Spleen (tissue), 11 donors: ENCODE results near the gene STAT4. TPM values are rescaled to one million over a fixed set of nuclear protein-coding genes. Genes with fewer than 3 reads are reported as not detected.
A peak's percentile ranks its signal among the peaks of the same experiment; 100 is the strongest.

Experiments used
- DNase-seq: peaks from one replicate; pipeline ENCODE4 v3.0.0-alpha.2; 2020
- H3K27ac ChIP-seq, 8 donors: fragments of 200-600 bp; sonication (generic) in 7 of 8; 1 replicate in 4 of 8; 2 replicates in 4 of 8; pipeline versions ENCODE4 v1.5.0 to v1.8.0; 2016 to 2021; ENCODE audit warnings: inconsistent platforms in 4 of 8, mild to moderate bottlenecking in 4 of 8, moderate library complexity in 1 of 8
- H3K27me3 ChIP-seq, 7 donors: fragments of 200-600 bp; sonication (generic) in 6 of 7; replicated peaks in 1 of 7; 1 replicate in 4 of 7; 2 replicates in 3 of 7; pipeline versions ENCODE4 v1.5.0 to v1.8.0; 2016 to 2021; ENCODE audit warnings: inconsistent platforms in 3 of 7, mild to moderate bottlenecking in 1 of 7
- H3K36me3 ChIP-seq, 6 donors: fragments of 200-600 bp; sonication (generic) in 5 of 6; 1 replicate in 4 of 6; 2 replicates in 2 of 6; pipeline versions ENCODE4 v1.5.0 to v1.8.0; 2016 to 2021; ENCODE audit warnings: inconsistent platforms in 2 of 6
- H3K4me1 ChIP-seq, 6 donors: fragments of 200-600 bp; sonication (generic) in 5 of 6; 1 replicate in 3 of 6; 2 replicates in 3 of 6; pipeline versions ENCODE4 v1.5.0 to v1.8.0; 2016 to 2021; ENCODE audit warnings: inconsistent platforms in 3 of 6
- H3K4me3 ChIP-seq, 8 donors: fragments of 200-600 bp; sonication (generic) in 7 of 8; 1 replicate in 4 of 8; 2 replicates in 4 of 8; pipeline versions ENCODE4 v1.5.0 to v1.8.0; 2016 to 2021; ENCODE audit warnings: inconsistent platforms in 4 of 8, mild to moderate bottlenecking in 4 of 8, moderate library complexity in 2 of 8
- H3K9me3 ChIP-seq, 8 donors: fragments of 200-600 bp; sonication (generic) in 7 of 8; 1 replicate in 4 of 8; 2 replicates in 4 of 8; pipeline versions ENCODE4 v1.5.0 to v1.8.0; 2016 to 2021; ENCODE audit warnings: inconsistent platforms in 4 of 8
- POLR2A ChIP-seq, 3 donors: fragments of 450-650 bp; IDR thresholded peaks; one replicate each; pipeline ENCODE4 v1.5.1; 2017; ENCODE audit warnings: antibody characterized with exemption in 3 of 3, mild to moderate bottlenecking in 1 of 3
- POLR2AphosphoS5 ChIP-seq, 3 donors: sonication (generic); formaldehyde crosslinking; IDR thresholded peaks; one replicate each; pipeline ENCODE4 v1.5.1; 2017; ENCODE audit warnings: antibody characterized with exemption in 3 of 3
- WGBS, 5 donors: extraction: QIAGEN DNeasy Blood & Tissue Kit in 3 of 5; methylation state at CpG; one replicate each; pipeline versions ENCODE4 v1.1.5 to v1.1.7; 2013 to 2018; 5-methylcytosine and 5-hydroxymethylcytosine counted together
- intact Hi-C: fragments of 100-400 bp; cut with DNase I; formaldehyde crosslinking; loops from one replicate; pipeline ENCODE4 v1.15.0; 2023; ENCODE audit warnings: low total_unique reads
- polyA plus RNA-seq, 3 donors: library from polyadenylated mRNA; stranded (reverse); fragments of 200-250 nt; gene quantifications; one replicate each; pipeline ENCODE4 v1.2.1, GENCODE V29; 2013
- total RNA-seq, 7 donors: library from RNA; depleted of rRNA in 3 of 7; stranded (reverse); fragments of >200 nt in 3 of 7; fragmentation: NEBNext Ultra II Directional in 4 of 7; extraction: Animal tissue kit (Norgen Biotek cat#: 25700) in 4 of 7; gene quantifications; one replicate each; pipeline versions ENCODE4 v1.1.0 to v1.2.1, GENCODE V29; 2016 to 2021
- TF ChIP-seq, protein P1 (sequence below), 11 experiments: fragments of 200-600 bp in 7 of 11; fragments of 450-650 bp in 4 of 11; sonication (generic) in 4 of 11; IDR thresholded peaks in 8 of 11; conservative IDR thresholded peaks in 3 of 11; 1 replicate in 7 of 11; 2 replicates in 4 of 11; pipeline versions ENCODE4 v1.4.0 to v1.8.0; 2016 to 2021; ENCODE audit warnings: antibody characterized with exemption in 11 of 11, inconsistent platforms in 4 of 11, mild to moderate bottlenecking in 1 of 11
- donor health status: healthy with polysubstance abuse.
- donor health status: DM: no; HTN: no; CAD: no; lungs with moderate emphysema.
- donor health status: DM: no; HTN: no; CAD: no.
- donor health status: Bipolar disorder and iron deficiency.
- donor health status: healthy.
- donor health status: DM: no; HTN: no; CAD: no.
- donor health status: DM: yes; HTN: yes; CAD: no.

Gene STAT4
- total and polyA plus RNA-seq, 10 donors, result 4.0 to 36.7 (median 25.6) TPM

DNA sequence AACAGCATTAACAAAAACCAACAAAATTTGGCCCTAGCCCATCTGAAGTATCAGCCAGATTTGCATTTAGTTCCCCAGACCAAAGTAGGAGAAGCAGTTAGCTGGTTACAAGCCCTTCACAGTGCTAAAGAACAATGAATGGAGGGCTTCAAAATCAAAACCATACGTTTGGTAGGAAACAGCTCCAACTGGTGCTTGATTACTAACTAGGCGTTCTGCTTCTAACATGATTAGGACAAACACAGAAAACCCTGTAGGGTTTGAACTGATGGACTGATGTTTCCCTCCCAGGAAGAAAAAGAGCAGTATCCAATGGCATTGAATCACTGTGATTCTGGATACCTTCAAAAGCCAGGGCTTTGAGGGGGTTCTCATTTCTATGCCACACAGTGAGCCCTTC is 20.5 kb upstream of the STAT4 start:
- no peak for DNase-seq
- Histone ChIP-seq H3K36me3 (no peaks in the 10 kb centered on the region), H3K9me3 (no peaks in the 10 kb centered on the region), H3K27ac (peak overlapping the region in 1 of 8 donors; percentile 16), H3K27me3 (no peaks in the 10 kb centered on the region), H3K4me3 (no peak overlapping the region), H3K4me1 (peaks cover 0 to 23% (median 2%) of the 10 kb centered on the region in 6 donors)
- 58 to 80% (median 69%) methylated on average over 2 of the region's 2 CpGs for WGBS, 5 donors
- TF ChIP-seq POLR2AphosphoS5 (IDR thresholded peaks at IDR 0.05) (no peak), POLR2A (IDR thresholded peaks at IDR 0.05) (no peak)
- TF ChIP-seq, protein P1, sequence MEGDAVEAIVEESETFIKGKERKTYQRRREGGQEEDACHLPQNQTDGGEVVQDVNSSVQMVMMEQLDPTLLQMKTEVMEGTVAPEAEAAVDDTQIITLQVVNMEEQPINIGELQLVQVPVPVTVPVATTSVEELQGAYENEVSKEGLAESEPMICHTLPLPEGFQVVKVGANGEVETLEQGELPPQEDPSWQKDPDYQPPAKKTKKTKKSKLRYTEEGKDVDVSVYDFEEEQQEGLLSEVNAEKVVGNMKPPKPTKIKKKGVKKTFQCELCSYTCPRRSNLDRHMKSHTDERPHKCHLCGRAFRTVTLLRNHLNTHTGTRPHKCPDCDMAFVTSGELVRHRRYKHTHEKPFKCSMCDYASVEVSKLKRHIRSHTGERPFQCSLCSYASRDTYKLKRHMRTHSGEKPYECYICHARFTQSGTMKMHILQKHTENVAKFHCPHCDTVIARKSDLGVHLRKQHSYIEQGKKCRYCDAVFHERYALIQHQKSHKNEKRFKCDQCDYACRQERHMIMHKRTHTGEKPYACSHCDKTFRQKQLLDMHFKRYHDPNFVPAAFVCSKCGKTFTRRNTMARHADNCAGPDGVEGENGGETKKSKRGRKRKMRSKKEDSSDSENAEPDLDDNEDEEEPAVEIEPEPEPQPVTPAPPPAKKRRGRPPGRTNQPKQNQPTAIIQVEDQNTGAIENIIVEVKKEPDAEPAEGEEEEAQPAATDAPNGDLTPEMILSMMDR (IDR thresholded peaks at IDR 0.05 in 8 of 11, conservative IDR thresholded peaks at IDR 0.05 in 3 of 11), result no peak
- intact Hi-C loops, result no loop called here

DNA sequence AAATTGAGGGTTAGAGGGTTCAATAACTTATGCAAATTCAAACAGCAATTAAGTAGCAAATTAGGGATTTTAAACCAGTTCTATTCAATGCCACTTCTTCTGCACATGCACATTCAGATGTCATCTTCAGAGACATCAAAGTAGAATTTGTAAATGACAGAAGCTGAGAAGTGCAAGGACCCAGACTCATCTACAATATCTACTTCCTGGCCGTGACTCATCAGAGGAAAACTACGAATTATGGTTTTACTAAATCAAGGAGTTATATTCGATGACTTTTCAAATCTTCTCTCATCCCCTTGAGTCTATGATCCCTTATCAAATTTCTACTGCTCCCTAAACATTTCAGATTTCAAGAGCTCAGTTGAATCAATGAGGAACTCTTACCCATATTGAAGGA is 20.0 kb upstream of the STAT4 start:
- Histone ChIP-seq H3K27me3 (no peaks in the 10 kb centered on the region), H3K9me3 (no peaks in the 10 kb centered on the region), H3K27ac (peak overlapping the region in 1 of 8 donors; percentile 16), H3K4me3 (no peak overlapping the region), H3K36me3 (no peaks in the 10 kb centered on the region), H3K4me1 (peaks cover 0 to 26% (median 3%) of the 10 kb centered on the region in 6 donors)
- DNase-seq, result no peak
- TF ChIP-seq, protein P1 (IDR thresholded peaks at IDR 0.05 in 8 of 11, conservative IDR thresholded peaks at IDR 0.05 in 3 of 11), result no peak
- TF ChIP-seq POLR2AphosphoS5 (IDR thresholded peaks at IDR 0.05), result no peak
- no peak for TF ChIP-seq POLR2A (IDR thresholded peaks at IDR 0.05)
- WGBS, 5 donors, result 51 to 66% (median 61%) methylated on average over 3 of the region's 3 CpGs
- intact Hi-C loops, result no loop called here

DNA sequence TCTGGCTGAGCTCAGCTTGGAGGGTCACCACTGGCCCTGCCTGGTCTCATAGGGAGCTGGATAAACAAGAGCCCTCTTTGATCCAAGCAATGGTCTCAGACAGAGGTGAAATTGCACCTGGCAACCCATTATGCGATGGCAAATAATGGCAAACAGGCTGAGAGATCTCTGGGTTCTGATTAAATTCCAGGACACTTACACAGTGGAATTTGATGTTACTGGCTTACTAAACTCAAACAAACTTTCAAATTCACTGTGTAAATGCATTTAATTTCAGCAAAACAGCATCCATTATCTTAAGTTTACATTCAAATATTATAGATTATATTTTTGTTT is 19.5 kb upstream of the STAT4 start:
- intact Hi-C loops, result no loop called here
- Histone ChIP-seq H3K4me1 (peaks cover 0 to 31% (median 5%) of the 10 kb centered on the region in 6 donors), H3K9me3 (no peaks in the 10 kb centered on the region), H3K4me3 (no peak overlapping the region), H3K27me3 (no peaks in the 10 kb centered on the region), H3K36me3 (no peaks in the 10 kb centered on the region), H3K27ac (no peak overlapping the region)
- no peak for DNase-seq
- WGBS, 5 donors, result 89 to 100% (median 95%) methylated on average over 1 of the region's 1 CpG
- TF ChIP-seq POLR2AphosphoS5 (IDR thresholded peaks at IDR 0.05) (no peak), POLR2A (IDR thresholded peaks at IDR 0.05) (no peak)
- TF ChIP-seq, protein P1 (IDR thresholded peaks at IDR 0.05 in 8 of 11, conservative IDR thresholded peaks at IDR 0.05 in 3 of 11), result no peak

DNA sequence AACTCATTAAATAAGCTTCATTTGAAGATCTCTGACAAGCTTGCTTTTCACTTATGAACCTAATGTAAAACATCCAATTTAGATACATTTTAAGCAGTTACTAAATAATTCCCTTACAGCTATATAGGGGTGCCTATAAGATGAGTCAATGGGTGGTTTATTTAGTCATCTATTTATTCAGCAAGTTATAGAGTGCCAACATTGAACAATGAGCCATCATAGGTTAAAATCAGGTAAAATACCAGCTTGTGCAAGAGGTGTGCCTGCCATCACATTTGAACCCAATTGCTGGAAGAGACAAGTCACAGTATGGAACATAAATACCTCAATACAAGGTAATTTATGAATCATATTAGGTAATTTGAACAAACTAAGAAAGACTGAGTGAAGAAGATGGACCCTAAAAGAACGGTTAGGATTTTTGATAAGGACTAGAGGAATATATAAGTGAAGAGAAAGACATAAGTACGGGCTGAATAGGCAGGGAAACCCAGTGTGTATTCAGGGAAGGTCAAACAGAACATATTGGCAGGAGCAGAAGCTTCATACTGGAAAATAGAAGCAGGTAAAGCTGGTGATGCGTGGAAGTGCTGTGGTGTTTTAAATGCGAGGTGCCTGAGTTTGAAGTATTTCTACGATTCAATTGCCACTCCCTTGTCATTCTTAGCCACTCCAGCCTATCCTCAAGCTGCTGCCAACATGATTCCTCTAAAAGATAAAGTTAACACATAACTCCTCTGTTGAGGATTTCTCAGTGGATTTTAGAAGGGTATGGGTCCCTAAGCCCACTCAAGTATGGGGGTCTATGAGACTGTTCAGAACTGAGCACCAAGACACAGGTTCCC is 18.9 kb upstream of the STAT4 start:
- intact Hi-C loops, result no loop called here
- Histone ChIP-seq H3K27ac (no peak overlapping the region), H3K4me3 (no peak overlapping the region), H3K9me3 (no peaks in the 10 kb centered on the region), H3K36me3 (no peaks in the 10 kb centered on the region), H3K4me1 (peaks cover 0 to 32% (median 8%) of the 10 kb centered on the region in 6 donors), H3K27me3 (no peaks in the 10 kb centered on the region)
- WGBS, 5 donors, result 85 to 94% (median 92%) methylated on average over 5 of the region's 5 CpGs
- DNase-seq, result no peak
- TF ChIP-seq POLR2A (IDR thresholded peaks at IDR 0.05) (no peak), POLR2AphosphoS5 (IDR thresholded peaks at IDR 0.05) (no peak)
- TF ChIP-seq, protein P1 (IDR thresholded peaks at IDR 0.05 in 8 of 11, conservative IDR thresholded peaks at IDR 0.05 in 3 of 11), result no peak
